VCaP (cell line): ENCODE results near the gene SIN3B.

Source experiments
- H3K27ac ChIP-seq: fragments of 450-650 bp; 2 replicates; pipeline ENCODE4 v1.5.1; 2017
- TF ChIP-seq, protein P1 (sequence below): fragments of 450-650 bp; conservative IDR thresholded peaks from 2 replicates; pipeline ENCODE4 v1.5.1; 2017; ENCODE audit warnings: mild to moderate bottlenecking, moderate library complexity

SIN3B gene

DNA sequence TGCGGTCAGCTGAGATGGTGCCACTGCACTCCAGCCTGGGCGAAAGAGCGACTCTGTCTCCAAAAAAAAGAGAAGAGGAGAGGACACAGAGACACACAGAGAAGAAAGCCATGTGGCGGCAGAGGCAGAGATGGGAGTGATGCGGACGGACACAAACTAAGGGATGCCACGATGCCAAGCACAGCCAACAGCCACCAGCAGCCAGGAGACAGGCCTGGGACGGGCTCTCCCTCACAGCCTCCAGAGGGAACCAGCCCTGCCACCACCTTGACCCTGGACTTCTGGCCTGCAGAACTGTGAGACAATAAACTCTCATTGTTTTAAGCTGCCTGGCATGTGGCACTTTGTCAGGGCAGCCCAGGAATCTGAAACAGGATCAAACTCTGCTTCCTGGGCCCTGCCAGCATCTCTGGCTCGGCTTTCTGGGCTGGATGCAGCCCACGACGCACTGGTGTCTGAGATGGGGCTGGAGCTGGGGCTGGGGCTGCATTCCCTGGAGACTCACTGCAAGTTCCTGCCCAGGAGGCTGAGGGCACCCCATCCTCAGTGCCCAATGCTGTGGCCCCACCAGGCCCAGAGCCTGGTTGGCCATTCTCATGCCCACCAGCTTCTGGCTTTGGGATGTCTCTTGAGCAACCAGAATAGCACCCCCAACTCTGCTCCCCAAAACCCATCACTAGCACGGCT is 62.6 kb downstream of the SIN3B start:
- no peak overlapping the region for H3K27ac ChIP-seq
- TF ChIP-seq, protein P1, sequence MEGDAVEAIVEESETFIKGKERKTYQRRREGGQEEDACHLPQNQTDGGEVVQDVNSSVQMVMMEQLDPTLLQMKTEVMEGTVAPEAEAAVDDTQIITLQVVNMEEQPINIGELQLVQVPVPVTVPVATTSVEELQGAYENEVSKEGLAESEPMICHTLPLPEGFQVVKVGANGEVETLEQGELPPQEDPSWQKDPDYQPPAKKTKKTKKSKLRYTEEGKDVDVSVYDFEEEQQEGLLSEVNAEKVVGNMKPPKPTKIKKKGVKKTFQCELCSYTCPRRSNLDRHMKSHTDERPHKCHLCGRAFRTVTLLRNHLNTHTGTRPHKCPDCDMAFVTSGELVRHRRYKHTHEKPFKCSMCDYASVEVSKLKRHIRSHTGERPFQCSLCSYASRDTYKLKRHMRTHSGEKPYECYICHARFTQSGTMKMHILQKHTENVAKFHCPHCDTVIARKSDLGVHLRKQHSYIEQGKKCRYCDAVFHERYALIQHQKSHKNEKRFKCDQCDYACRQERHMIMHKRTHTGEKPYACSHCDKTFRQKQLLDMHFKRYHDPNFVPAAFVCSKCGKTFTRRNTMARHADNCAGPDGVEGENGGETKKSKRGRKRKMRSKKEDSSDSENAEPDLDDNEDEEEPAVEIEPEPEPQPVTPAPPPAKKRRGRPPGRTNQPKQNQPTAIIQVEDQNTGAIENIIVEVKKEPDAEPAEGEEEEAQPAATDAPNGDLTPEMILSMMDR = no peak

DNA sequence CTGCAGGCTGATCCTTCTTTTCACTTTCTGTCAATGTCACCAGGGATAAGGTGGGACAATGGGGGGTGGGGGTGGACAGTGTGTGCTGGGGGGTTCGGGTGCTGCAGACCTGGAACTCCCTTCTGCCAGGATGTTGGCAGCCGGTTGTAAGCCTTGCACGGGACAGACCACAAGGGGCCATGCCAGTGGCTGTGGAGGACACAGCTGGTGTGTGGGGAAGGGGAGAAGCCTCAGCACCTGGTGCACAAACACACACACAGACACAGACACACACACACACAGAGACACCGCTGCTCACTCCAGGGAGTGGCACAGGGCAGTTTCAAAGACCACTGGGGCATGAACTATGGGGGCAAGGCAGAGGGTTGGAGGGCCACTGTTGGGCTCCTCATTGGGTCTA is 63.2 kb downstream of the SIN3B start:
- H3K27ac ChIP-seq = no peak overlapping the region
- TF ChIP-seq, protein P1 = no peak

DNA sequence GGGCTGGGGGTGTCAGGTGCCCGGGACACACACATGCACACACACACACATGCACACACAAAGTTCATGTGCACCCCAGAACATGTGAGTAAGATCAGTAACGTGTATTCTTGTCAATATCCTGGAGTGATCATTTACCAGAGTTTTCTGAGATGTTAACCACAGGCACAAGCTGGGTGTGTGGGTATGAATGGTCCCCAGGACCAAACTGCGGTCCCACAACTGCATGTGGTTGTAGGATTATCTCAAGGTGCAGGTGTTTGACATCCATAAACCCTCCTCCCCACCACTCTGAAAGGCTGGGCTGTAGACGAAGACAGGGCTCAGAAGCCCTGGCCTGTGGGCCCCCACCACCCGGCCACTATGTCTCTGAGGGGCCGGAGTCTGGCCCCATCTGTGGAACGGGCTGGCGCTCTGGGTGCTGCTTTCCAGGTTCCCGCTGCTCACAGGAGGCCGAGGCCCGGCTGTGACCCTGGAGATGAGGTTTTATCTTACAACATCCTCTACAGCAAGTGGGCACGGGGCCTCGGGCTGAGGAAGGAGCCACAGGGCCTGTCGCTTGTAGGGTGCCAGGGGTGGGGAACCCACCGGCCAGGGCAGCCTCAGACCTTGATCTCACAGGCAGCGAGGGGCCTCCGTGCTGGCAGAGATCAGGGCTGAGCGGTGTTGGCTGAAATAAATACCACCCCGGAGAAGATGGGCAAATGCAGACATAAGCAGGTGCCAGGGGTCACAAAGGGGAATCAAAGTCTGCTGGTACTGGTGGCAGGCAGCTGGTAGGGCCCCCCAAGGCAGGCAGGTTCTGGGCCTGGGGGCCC is 63.9 kb downstream of the SIN3B start:
- H3K27ac ChIP-seq = no peak overlapping the region
- TF ChIP-seq, protein P1 = no peak

DNA sequence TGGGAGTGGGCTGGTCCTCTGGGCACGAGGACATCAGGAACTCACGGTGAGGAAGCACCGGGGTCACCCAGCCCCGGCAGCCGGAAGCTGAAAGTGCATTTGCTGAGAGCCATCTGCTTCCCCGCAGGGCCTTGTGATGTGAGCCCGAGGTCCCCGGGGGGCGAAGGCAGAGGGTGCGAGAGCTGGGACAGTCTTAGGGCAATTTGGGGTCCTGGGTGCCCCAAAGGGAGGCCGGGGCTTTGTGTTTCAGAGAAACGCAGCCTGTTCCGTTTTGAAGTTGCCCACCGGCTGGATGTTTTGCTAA is 64.4 kb downstream of the SIN3B start:
- TF ChIP-seq, protein P1 = no peak
- no peak overlapping the region for H3K27ac ChIP-seq

DNA sequence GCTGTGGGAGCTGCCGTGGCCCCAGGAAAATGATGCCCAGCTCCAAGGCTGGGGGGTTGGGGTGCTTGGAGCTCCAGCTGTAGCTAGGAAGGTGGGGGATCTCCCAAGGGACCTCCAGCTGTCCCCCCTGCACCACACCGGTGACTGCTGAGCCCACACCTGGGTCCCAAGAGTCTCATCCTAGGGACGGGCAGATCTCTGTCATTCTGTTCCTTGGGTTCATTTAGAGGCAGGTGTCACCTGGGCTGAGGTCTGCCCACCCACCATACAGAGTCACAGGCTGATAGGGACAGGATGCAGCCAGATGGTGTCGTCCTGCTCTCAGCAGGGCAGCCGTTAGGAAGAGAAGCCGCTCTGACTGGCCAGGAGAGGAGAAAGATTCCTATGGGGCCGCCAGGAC is 64.9 kb downstream of the SIN3B start:
- TF ChIP-seq, protein P1 = no peak
- no peak overlapping the region for H3K27ac ChIP-seq

DNA sequence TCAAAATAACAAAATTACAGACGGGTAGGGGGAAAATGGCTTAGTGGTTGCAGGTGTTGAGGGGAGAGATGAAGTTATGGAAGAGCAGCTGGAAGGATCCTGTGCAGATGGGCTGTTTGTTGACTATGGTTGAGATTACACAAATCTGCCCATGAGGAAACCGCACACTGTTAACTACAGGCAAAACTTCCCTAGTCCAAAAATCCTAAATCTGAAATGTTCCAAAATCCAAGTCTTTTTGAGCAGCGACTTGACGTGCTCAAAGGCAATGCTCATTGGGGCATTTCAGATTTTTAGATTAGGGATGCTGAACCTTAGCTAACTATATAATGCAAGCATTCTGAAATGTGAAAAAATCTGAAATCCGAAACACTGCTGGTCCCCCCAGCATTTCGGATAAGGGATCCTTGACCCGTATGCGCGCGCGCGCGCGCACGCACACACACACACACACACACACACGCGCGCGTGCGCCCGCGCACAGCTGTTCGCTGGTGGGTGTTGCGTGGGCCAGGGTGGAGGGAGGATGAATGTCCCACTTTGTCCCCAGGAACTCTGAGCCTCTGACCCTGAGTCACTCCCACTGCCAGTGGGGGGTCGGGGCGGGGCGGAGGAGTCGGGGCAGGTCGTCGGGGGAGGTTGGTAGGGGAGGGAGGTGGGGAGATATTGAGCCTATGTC is 66.4 kb downstream of the SIN3B start:
- TF ChIP-seq, protein P1 = no peak
- H3K27ac ChIP-seq = no peak overlapping the region
